Lower lobe of right lung (tissue), 2 donors: ENCODE measurements around the gene RING1. TPM values are rescaled to one million over a fixed set of nuclear protein-coding genes. Genes with fewer than 3 reads are reported as not detected.

Experiments
- ATAC-seq, 2 donors: fragments of 200-7000 bp; cut with Tn5 transposase; one replicate each; pipeline ENCODE4 v1.9.1; 2020 to 2022; ENCODE audit warnings: mild to moderate bottlenecking in 2 of 2, moderate library complexity in 2 of 2
- DNase-seq: peaks from one replicate; pipeline ENCODE4 v3.0.0-alpha.2; 2020
- H3K27ac ChIP-seq: fragments of 200-600 bp; one replicate; pipeline ENCODE4 v1.8.0; 2022
- H3K27me3 ChIP-seq: fragments of 200-600 bp; one replicate; pipeline ENCODE4 v1.8.0; 2022; ENCODE audit warnings: low read depth
- H3K36me3 ChIP-seq: fragments of 200-600 bp; one replicate; pipeline ENCODE4 v1.8.0; 2022; ENCODE audit warnings: mild to moderate bottlenecking
- H3K4me1 ChIP-seq: fragments of 200-600 bp; one replicate; pipeline ENCODE4 v1.8.0; 2022
- H3K4me3 ChIP-seq: fragments of 200-600 bp; one replicate; pipeline ENCODE4 v1.8.0; 2022; ENCODE audit warnings: mild to moderate bottlenecking
- H3K9me3 ChIP-seq: fragments of 200-600 bp; one replicate; pipeline ENCODE4 v1.8.0; 2022
- intact Hi-C: fragments of 100-400 bp; cut with DNase I; formaldehyde crosslinking; loops from one replicate; pipeline ENCODE4 v1.11.0; 2022
- microRNA-seq: library from miRNA; unstranded; fragments of <30 nt; microRNA quantifications from one replicate; pipeline ENCODE4 v1.2.0, GENCODE V29; 2020; ENCODE audit warnings: borderline number of aligned reads
- total RNA-seq: library from RNA; stranded (reverse); fragmentation: NEBNext Ultra II Directional; extraction: Animal tissue kit (Norgen Biotek cat#: 25700); gene quantifications from one replicate; pipeline ENCODE4 v1.2.1, GENCODE V29; 2021
- TF ChIP-seq, protein P1 (sequence below): fragments of 200-600 bp; IDR thresholded peaks from one replicate; pipeline ENCODE4 v1.8.0; 2022; ENCODE audit warnings: antibody characterized with exemption, mild to moderate bottlenecking
- donor health status: DM: no; HTN: yes; CAD: no; lungs with severe emphysema.

The RING1 gene
- total RNA-seq, 1 donor from 2014 or later, result 43.1 TPM

- no peak overlapping the region for H3K4me3 ChIP-seq
- TF ChIP-seq, protein P1, sequence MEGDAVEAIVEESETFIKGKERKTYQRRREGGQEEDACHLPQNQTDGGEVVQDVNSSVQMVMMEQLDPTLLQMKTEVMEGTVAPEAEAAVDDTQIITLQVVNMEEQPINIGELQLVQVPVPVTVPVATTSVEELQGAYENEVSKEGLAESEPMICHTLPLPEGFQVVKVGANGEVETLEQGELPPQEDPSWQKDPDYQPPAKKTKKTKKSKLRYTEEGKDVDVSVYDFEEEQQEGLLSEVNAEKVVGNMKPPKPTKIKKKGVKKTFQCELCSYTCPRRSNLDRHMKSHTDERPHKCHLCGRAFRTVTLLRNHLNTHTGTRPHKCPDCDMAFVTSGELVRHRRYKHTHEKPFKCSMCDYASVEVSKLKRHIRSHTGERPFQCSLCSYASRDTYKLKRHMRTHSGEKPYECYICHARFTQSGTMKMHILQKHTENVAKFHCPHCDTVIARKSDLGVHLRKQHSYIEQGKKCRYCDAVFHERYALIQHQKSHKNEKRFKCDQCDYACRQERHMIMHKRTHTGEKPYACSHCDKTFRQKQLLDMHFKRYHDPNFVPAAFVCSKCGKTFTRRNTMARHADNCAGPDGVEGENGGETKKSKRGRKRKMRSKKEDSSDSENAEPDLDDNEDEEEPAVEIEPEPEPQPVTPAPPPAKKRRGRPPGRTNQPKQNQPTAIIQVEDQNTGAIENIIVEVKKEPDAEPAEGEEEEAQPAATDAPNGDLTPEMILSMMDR, result no peak
- intact Hi-C loops, result no loop called here
- no peak for DNase-seq
- ATAC-seq, result no peak
- no peaks in the 10 kb centered on the region for H3K27me3 ChIP-seq
- H3K9me3 ChIP-seq, result no peaks in the 10 kb centered on the region
- no peak overlapping the region for H3K27ac ChIP-seq
- peaks cover 40% of the 10 kb centered on the region for H3K36me3 ChIP-seq
- H3K4me1 ChIP-seq, result peaks cover 28% of the 10 kb centered on the region
Observed at GRCh38 chr6:33251395-33252012, 43.2 kb downstream of the RING1 start.

GRCh38 chr6:33252759-33253158, 44.5 kb downstream of the RING1 start:
- no peaks in the 10 kb centered on the region for H3K27me3 ChIP-seq
- intact Hi-C loops, result no loop called here
- TF ChIP-seq, protein P1, result no peak
- peaks cover 50% of the 10 kb centered on the region for H3K36me3 ChIP-seq
- peaks cover 26% of the 10 kb centered on the region for H3K4me1 ChIP-seq
- no peak for DNase-seq
- no peak overlapping the region for H3K4me3 ChIP-seq
- no peak overlapping the region for H3K27ac ChIP-seq
- no peak for ATAC-seq
- H3K9me3 ChIP-seq, result no peaks in the 10 kb centered on the region

DNA sequence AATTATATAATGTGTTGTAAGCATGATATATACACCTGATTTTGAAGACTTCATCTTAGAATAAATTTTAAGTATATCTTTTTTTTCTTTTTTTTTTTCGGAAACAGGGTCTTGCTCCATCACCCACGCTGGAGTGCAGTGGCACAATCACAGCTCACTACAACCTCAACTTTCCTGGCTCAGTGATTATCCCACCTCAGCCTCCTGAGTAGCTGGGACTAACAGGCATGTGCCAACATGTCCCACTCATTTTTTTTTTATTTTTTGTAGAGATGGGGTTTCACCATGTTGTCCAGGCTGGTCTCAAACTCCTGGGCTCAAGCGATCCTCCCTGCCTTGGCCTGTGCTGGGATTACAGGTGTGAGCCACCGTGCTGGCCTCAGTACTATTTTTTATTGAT, 46.3 kb downstream of the RING1 start:
- ATAC-seq, result no peak
- H3K4me1 ChIP-seq, result peaks cover 15% of the 10 kb centered on the region
- no peak for DNase-seq
- TF ChIP-seq, protein P1, result no peak
- no peak overlapping the region for H3K27ac ChIP-seq
- no peak overlapping the region for H3K4me3 ChIP-seq
- H3K27me3 ChIP-seq, result no peaks in the 10 kb centered on the region
- intact Hi-C loops, result no loop called here
- H3K9me3 ChIP-seq, result no peaks in the 10 kb centered on the region
- peaks cover 66% of the 10 kb centered on the region for H3K36me3 ChIP-seq

DNA sequence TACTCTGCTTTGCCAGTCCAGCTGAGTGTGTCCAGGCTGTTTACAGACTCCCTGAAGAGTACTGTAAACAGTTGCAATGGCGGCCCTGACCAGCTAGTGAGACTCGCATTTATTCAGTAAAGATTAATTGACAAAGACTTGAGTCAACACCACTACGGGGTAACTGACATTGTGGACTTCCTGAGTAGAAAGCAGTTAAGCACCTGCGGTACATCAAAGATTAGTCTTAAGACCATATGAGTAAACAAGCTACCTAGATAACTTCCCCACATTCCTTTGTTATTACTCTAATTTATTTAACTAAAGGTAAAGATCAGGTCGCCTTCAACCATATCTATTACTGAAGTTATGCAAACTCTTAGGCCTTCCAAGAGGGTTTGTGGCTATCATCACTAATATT, 50.7 kb downstream of the RING1 start:
- H3K4me3 ChIP-seq, result no peak overlapping the region
- intact Hi-C loops, result no loop called here
- H3K4me1 ChIP-seq, result no peaks in the 10 kb centered on the region
- TF ChIP-seq, protein P1, result no peak
- ATAC-seq (no peak), DNase-seq (no peak)
- H3K9me3 ChIP-seq, result no peaks in the 10 kb centered on the region
- H3K27ac ChIP-seq, result no peak overlapping the region
- peaks cover 84% of the 10 kb centered on the region for H3K36me3 ChIP-seq
- no peaks in the 10 kb centered on the region for H3K27me3 ChIP-seq

Small RNA genes lying within 50 kb of the gene (microRNA-seq; reads per million reads assigned to microRNA genes)
- gene MIR219A1, result 2.0 reads per million

Other genes starting within 250 kb of the RING1 start
- 173 TPM for gene BRD2, start 239.9 kb upstream of the RING1 start, total RNA-seq
- gene HLA-DOA, start 198.9 kb upstream of the RING1 start, total RNA-seq, result 31.2 TPM
- 600 TPM for gene HLA-DPA1, start 134.9 kb upstream of the RING1 start, total RNA-seq
- 483 TPM for gene HLA-DPB1, start 132.5 kb upstream of the RING1 start, total RNA-seq
- gene COL11A2, start 16.0 kb upstream of the RING1 start, total RNA-seq, result 0.77 TPM
- gene RXRB, start 7.8 kb upstream of the RING1 start, total RNA-seq, result 47.4 TPM
- gene SLC39A7, start 7.6 kb upstream of the RING1 start, total RNA-seq, result 76.0 TPM
- 13.3 TPM for gene HSD17B8, start 3.8 kb upstream of the RING1 start, total RNA-seq
- gene VPS52, start 63.4 kb downstream of the RING1 start, total RNA-seq, result 59.7 TPM
- gene RPS18, start 63.6 kb downstream of the RING1 start, total RNA-seq, result 1,662 TPM
- gene B3GALT4, start 68.6 kb downstream of the RING1 start, total RNA-seq, result 19.6 TPM
- 34.4 TPM for gene WDR46, start 80.7 kb downstream of the RING1 start, total RNA-seq
- 32.9 TPM for gene PFDN6, start 81.1 kb downstream of the RING1 start, total RNA-seq
- gene RGL2, start 90.4 kb downstream of the RING1 start, total RNA-seq, result 117 TPM
- 206 TPM for gene TAPBP, start 105.6 kb downstream of the RING1 start, total RNA-seq
- 27.5 TPM for gene ZBTB22, start 109.2 kb downstream of the RING1 start, total RNA-seq
- 36.0 TPM for gene DAXX, start 114.5 kb downstream of the RING1 start, total RNA-seq
- gene KIFC1, start 183.3 kb downstream of the RING1 start, total RNA-seq, result 2.7 TPM
- 69.7 TPM for gene PHF1, start 202.5 kb downstream of the RING1 start, total RNA-seq
- gene CUTA, start 209.6 kb downstream of the RING1 start, total RNA-seq, result 153 TPM
- gene SYNGAP1, start 211.6 kb downstream of the RING1 start, total RNA-seq, result 21.6 TPM
- gene ZBTB9, start 246.1 kb downstream of the RING1 start, total RNA-seq, result 9.5 TPM